COLO668 (cell line): ENCODE data around the gene OPRL1.
"Not testable (repeated sequence)": the region's sequence is repeated elsewhere in the genome, so short reads cannot be mapped to it uniquely, and the experiment has no call there.

Source experiments
- DNase-seq: peaks from one replicate; lab custom pipeline; 2025; ENCODE audit not compliant: unreplicated experiment; lab: John Stamatoyannopoulos, UW

Gene OPRL1

GRCh38 chr20:64114356-64114971 is 34.6 kb downstream of the OPRL1 start:
- DNase-seq = no peak

GRCh38 chr20:64115171-64115911 is 35.5 kb downstream of the OPRL1 start:
- no peak for DNase-seq

GRCh38 chr20:64116016-64116415 is 36.1 kb downstream of the OPRL1 start:
- DNase-seq = no peak

DNA sequence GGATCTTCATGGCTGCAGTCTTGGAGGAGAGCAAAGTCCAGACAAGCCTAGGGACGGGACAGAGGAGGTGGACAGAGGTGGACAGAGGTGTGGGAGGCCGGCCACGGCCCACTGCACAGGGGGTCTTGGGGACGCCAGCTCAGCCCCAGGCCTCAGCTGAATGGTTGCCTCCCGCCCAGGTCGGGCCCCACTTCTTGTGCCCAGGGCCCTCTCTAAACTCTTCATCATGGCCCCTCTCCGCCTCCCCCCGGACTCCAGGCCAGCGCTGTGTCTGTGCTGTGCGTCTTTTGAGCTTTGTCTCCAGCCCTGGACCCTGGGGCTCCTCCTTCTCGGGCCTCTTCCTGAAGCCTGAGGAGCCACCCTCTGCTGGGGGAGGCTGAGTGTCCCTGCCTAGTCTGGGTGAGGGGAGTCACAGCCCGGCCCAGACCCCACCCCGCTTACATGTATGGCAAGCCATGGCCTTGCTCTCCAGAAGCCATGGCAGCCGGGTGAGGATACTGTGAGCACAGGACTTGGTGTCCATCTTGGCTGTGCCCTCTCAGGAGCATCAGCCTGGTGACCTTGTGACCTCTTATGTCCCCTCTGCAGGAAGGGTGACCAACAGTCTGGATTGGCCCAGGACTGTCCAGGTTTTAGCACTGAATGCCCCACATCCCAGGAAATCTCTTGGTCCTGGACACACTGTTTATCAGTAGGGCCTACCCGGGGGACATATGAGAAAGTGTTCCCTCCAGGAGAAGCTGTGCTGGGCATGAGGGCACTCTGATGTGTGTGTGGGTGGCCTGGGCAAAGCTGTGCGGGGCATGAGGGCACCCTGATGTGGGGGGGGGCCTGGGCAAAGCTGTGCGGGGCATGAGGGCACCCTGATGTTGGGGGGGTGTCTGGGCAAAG is 36.9 kb downstream of the OPRL1 start:
- no peak for DNase-seq

DNA sequence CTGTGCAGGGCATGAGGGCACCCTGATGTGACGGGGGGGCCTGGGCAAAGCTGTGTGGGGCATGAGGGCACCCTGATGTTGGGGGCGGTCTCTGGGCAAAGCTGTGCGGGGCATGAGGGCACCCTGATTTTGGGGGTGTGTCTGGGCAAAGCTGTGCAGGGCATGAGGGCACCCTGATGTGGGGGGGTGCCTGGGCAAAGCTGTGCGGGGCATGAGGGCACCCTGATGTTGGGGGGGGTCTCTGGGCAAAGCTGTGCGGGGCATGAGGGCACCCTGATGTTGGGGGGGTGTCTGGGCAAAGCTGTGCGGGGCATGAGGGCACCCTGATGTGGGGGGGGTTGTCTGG is 37.5 kb downstream of the OPRL1 start:
- DNase-seq = not testable (repeated sequence)

DNA sequence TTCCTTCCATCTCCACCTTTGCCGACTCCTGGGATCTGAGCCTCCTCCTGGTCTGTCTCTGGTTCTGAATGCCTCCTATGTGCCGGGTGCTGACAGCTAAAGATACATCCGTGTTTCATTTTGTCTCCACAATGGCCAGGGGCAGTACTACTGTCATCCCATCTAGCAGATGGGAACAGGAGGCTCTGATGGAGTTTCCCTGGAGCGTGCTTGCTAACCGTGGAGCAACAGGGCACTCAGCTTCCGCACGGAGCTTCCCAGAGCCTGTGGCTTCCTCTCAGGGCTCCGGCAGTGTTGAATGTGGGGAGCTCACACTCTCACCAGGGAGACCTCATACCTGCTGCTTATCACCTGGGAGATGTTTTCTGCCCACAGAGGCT is 39.4 kb downstream of the OPRL1 start:
- no peak for DNase-seq

DNA sequence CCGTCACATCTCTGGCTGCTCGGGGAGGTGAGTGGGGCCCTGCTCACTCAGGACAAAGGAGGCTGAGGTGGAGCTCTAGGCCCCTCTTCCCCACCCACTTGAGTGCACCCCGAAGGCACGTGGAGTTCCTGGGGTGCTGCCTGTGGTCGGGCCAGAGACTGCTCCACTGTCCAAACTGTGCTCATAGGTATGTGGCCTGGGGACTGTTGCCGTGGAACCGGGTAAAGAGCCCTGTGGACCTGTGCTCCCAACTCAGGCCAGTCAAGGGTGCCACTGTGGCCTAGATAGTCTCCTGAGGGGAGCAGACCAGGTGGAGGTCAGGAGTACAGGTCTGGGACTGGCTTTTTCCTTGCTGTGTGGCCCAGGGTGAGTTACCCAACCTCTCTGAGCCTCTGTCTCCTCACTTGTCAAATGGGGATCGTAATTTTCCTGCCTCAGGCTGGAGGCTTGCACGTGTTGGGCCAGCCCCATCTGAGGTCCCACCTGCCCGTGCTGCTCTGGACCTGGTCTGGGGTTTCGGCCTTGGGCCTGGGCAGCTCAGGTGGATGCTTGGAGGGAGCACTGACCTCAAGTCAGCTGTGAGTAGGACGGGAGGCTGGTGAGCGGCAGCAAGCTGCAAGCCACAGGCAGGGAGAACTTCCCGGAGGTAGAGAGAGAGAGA is 39.9 kb downstream of the OPRL1 start:
- DNase-seq = no peak

DNA sequence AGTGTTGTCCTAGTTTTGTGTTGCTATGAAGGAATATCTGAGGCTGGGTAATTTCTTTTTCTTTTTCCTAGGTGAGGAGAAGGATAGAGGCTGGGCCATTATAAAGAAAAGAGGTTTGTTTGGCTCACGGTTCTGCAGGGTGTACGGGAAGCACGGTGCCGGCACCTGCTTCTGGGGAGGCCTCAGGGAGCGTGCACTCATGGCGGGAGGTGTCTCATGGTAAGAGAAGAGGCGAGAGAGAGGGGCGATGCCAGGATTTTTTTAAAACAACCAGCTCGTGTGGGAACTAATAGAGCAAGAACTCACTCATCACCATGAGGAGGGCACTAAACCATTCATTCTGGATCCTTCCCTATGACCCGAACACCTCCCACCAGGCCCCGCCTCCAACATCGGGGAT is 41.7 kb downstream of the OPRL1 start:
- DNase-seq = no peak

DNA sequence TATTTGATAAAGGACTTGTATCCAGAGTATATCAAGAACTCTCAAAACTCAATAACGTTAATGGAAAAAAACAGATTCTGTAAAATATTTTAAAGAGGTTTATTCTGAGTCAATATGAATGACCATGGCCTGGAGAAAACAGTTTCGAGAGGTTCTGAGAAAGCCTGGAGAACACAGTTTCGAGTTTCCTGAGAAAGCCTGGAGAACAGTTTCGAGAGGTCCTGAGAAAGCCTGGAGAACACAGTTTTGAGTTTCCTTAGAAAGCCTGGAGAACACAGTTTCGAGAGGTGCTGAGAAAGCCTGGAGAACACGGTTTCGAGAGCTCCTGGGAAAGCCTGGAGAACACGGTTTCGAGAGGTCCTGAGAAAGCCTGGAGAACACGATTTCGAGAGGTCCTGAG is 43.0 kb downstream of the OPRL1 start:
- not testable (repeated sequence) for DNase-seq

DNA sequence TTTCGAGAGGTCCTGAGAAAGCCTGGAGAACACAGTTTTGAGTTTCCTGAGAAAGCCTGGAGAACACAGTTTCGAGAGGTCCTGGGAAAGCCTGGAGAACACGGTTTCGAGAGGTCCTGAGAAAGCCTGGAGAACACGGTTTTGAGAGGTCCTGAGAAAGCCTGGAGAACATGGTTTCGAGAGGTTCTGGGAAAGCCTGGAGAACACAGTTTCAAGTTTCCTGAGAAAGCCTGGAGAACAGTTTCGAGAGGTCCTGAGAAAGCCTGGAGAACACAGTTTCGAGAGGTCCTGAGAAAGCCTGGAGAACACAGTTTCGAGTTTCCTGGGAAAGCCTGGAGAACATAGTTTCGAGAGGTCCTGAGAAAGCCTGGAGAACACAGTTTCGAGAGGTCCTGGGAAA is 43.6 kb downstream of the OPRL1 start:
- not testable (repeated sequence) for DNase-seq

GRCh38 chr20:64129146-64129782 is 49.4 kb downstream of the OPRL1 start:
- DNase-seq = no peak

DNA sequence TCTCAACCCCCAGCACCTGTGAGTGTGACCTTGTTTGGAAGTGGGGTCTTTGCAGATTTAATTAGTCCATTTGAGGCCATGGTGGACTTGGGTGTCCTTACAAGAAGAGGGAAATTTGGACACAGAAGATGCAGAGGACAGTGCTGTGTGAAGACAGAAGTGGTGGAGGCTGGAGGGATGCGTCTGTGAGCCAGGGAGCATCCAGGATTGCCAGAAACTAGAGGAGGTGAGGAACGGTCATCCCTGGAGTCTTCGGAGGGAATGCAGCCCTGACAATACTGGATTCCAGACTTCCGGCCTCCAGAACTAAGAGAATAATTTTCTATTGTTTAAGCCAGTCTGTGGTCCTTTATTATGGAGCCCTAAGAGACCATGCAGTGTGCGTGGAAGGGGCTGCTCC is 50.4 kb downstream of the OPRL1 start:
- no peak for DNase-seq

GRCh38 chr20:64130876-64131275 is 51.0 kb downstream of the OPRL1 start:
- DNase-seq = no peak

DNA sequence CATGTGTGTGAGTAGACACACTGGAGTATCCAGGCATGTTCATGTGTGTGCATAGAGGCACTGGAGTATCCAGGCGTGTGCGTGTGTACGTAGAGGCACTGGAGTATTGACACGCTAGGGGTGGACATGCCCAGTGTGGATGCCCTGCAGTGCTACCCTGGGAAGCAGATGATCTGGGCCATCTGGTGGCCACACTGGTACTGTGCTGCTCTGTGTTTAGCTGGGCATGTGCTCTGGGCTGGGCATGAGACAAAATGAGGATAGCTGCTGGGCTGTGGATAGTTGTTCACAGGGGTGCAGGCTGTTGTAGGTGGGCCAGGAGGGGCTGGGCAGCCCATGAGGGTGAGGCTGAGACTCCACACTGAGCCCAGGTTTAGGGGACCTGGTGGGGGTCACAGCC is 51.5 kb downstream of the OPRL1 start:
- DNase-seq = peak; percentile 73

DNA sequence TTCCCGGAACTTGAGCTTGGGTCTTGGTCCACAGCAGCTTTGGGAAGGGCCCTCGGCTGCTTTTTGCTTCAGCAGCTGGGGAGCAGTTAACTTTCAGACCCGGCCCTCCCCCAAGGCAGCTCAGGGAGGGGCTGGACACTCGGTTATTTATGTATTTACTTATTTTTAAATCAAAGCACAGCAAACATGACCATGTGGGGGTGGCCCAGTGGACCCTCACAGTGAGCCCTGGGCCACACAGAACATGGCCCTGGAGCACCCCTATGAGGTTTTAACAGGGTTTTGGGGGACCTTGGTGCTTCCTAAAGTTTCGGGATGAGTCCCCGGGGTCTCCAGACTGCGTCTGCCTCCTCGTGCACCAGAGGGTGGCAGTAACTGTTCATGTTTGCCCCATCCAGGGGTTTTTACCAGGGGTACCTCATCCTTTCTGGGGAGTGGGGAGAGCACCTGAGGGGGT is 54.1 kb downstream of the OPRL1 start:
- no peak for DNase-seq

DNA sequence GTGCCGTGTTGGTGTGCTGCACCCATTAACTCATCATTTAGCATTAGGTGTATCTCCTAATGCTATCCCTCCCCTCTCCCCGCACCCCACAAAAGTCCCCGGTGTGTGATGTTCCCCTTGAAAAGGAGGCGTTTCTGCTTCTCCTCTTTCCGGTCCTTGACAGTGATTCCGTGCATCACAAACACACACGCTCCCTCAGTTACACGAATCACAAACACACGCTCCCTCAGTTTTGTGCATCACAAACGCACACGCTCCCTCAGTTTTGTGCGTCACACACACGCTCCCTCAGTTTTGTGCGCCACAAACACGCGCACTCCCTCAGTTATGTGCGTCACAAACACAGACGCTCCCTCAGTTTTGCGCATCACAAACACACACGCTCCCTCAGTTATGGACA is 54.9 kb downstream of the OPRL1 start:
- DNase-seq = not testable (repeated sequence)

GRCh38 chr20:64136004-64136710 is 56.3 kb downstream of the OPRL1 start:
- no peak for DNase-seq

- peak; percentile 36 for DNase-seq
These were observed 57.7 kb downstream of the OPRL1 start for GRCh38 chr20:64137598-64138031.

DNA sequence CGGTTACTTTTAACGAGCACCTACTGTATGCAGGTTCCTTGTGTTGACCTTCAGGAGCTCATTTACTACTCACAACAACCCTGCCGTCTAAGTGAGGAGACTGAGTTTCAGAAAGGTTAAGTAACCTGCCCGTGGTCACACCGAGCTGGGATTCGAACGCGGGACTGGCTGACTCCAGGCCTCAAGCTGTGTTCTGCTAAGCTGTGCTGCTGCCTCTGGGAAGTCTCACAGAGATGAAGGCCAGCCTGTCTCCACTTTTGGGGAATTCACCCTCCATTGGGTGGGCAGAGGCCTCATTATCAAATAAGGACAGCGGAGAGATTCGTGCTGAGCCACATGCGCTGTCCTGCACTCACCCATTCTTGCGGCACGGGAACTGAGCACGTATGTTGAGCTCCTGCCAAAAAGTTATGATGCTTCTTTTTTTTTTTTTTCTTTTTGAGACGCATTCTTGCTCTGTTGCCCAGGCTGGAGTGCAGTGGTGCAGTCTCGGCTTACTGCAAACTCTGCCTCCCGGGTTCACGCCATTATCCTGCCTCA is 58.5 kb downstream of the OPRL1 start:
- DNase-seq = no peak
